HUES48 (cell line): Measurements from ENCODE around the gene PSMC3IP.
A peak's percentile ranks its signal among the peaks of the same experiment; 100 is the strongest.

Source experiments
- H3K27ac ChIP-seq: one replicate; pipeline ENCODE4 v1.7.0; 2013; ENCODE audit warnings: low read depth, low read length, inconsistent platforms
- H3K27me3 ChIP-seq: 2 replicates; pipeline ENCODE4 v1.6.1; 2013; ENCODE audit warnings: mild to moderate bottlenecking, low read length; ENCODE audit not compliant: control insufficient read depth, insufficient read depth
- H3K36me3 ChIP-seq: 2 replicates; pipeline ENCODE4 v1.6.1; 2013; ENCODE audit warnings: low read length; ENCODE audit not compliant: control insufficient read depth, insufficient read depth
- H3K4me1 ChIP-seq: 2 replicates; pipeline ENCODE4 v1.6.1; 2013; ENCODE audit warnings: mild to moderate bottlenecking, low read length; ENCODE audit not compliant: control insufficient read depth, insufficient read depth
- H3K4me3 ChIP-seq: 2 replicates; pipeline ENCODE4 v1.5.1; 2013; ENCODE audit warnings: mild to moderate bottlenecking, low read depth, low read length
- H3K9ac ChIP-seq: 2 replicates; pipeline ENCODE4 v1.6.1; 2013; ENCODE audit warnings: mild to moderate bottlenecking, low read depth, low read length, moderate library complexity
- H3K9me3 ChIP-seq: 2 replicates; pipeline ENCODE4 v1.6.1; 2013; ENCODE audit warnings: low read length; ENCODE audit not compliant: control insufficient read depth, insufficient read depth

The PSMC3IP gene

DNA sequence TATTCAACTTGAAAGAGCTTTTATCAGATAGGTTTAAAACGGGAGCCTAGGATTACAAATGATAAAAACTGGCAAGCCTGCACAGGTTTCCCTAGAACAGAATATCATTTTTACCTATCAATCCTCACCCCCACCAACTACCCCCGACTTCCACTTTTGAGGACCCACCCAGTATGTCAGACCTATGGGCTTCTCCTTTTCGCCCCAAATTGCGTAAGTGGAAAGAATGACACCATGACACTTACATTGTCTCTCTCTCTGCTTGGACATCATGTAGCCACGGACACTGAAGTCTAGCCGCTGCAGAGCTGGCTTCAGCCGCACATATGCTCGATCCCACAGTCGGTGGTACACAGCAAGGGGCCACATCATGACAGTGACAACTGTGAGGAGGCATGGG is 7.4 kb upstream of the PSMC3IP start:
- H3K9me3 ChIP-seq, result no peaks in the 10 kb centered on the region
- no peak overlapping the region for H3K9ac ChIP-seq
- H3K27ac ChIP-seq, result no peak overlapping the region
- no peak overlapping the region for H3K4me3 ChIP-seq
- no peaks in the 10 kb centered on the region for H3K27me3 ChIP-seq
- peaks cover 87% of the 10 kb centered on the region for H3K36me3 ChIP-seq
- H3K4me1 ChIP-seq, result no peaks in the 10 kb centered on the region

DNA sequence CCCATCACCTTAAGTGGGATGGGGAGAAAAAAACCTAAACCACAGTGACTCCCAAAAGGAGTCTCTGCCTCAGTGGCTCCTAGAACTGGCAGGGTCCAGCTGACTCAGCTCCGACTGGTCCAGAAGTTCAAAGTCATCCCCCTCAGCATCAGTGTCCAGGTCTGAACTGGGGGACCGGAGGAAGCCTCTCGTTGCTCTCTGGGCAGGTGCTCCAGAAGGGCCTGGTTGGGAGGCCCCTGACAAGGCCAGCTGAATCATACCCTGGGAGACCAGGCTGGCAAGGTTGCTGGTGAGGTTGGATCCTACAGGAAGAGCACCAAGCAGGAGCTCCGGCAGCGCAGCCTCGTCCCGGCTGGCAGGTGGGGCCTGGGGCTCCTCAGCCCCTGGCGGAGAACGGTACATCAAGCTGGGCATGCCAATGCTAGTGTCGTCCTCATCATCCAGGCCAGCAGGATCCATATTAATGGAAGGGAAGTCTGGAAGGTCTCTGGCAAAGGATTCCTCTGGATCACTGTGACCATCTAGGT is 4.3 kb upstream of the PSMC3IP start:
- Histone ChIP-seq H3K4me1 (peaks cover 3% of the 10 kb centered on the region), H3K36me3 (peaks cover 66% of the 10 kb centered on the region), H3K4me3 (no peak overlapping the region), H3K27me3 (no peaks in the 10 kb centered on the region), H3K9me3 (no peaks in the 10 kb centered on the region), H3K9ac (no peak overlapping the region), H3K27ac (no peak overlapping the region)

DNA sequence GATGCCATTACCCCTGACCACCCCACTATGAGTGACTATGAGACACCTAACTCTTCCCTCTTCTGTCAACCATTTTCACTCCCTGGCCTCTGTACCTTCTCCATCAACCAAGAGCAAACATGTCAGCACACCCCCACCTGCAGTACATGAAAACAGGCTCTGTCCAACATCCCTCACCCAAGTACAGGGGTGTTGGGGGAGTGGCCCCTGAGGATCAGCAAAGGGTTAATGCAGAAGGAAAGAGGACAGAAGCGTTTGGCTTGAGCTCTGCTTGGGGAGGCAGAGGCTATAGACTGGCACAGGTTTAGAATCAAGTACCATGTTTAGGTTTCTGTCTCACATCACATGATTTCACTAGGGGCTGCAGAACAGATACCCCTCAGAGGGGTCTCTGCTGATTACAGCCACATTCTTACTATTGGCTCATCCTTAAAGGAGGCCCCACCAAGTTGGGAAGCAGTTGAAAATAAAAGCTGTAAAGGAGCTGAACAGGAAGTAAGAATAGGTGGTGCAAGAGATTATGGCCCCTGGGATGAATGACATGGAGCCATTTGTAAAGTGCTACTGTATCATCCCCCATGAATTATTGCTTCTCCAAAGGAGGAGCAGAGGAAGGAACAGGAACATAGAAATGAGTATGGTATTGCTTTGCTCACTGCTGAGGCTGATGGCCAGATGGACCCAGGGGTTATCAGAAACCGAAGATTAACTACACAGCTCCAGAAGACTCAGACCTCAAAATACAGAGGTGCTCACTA is 2.4 kb upstream of the PSMC3IP start:
- no peak overlapping the region for H3K27ac ChIP-seq
- H3K4me1 ChIP-seq, result peaks cover 3% of the 10 kb centered on the region
- no peak overlapping the region for H3K4me3 ChIP-seq
- H3K9me3 ChIP-seq, result no peaks in the 10 kb centered on the region
- no peak overlapping the region for H3K9ac ChIP-seq
- no peaks in the 10 kb centered on the region for H3K27me3 ChIP-seq
- peaks cover 59% of the 10 kb centered on the region for H3K36me3 ChIP-seq

DNA sequence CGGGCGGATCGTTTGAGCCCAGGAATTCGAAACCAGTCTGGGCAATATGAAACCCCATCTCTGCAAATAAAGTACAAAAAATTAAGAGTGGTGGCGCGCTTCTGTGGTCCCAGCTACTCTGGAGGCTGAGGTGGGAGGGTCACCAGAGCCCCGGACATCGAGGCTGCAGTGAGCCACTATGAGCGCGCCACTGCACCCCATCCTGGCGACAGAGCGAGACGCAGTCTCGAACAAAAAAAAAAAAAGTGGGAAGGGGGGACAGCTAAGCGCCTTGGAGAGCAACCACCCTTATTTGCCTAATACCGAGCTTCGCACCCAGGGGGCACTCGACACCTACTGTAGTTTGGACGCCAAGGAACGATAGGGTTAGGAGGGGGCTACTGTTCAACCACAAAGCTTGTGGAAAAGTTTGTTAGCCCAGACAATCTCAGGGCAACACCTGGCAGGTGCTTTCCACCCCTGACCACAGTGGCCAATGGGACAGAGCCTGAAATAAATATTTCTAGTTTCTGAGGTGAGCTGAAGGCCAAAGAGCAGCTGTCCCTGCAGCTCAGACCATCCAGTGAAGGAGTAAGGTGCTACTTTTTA is 847 bp upstream of the PSMC3IP start:
- H3K4me3 ChIP-seq, result peak overlapping the region; percentile 76
- peak overlapping the region; percentile 52 for H3K9ac ChIP-seq
- peaks cover 3% of the 10 kb centered on the region for H3K4me1 ChIP-seq
- H3K36me3 ChIP-seq, result peaks cover 59% of the 10 kb centered on the region
- peak overlapping the region; percentile 77 for H3K27ac ChIP-seq
- no peaks in the 10 kb centered on the region for H3K27me3 ChIP-seq
- no peaks in the 10 kb centered on the region for H3K9me3 ChIP-seq

DNA sequence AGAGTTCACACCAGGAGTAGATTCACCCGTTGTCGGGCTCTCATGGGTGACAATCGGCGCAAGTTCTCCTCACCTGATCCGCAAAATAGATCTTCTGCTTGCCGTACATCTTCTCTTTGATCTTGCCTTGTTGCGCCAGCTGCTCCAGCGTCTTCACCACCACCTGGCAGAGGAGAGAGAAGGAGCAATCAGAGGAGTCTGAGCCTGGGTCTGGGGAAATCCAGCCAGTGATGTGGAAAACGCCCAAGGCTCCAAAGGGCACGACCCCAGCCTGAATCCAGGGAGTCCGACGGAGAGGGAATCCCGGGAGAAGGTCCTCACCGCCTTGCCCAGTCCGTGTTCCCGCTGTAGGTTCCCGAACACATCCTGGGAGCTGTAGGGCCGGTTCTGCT is 393 bp downstream of the PSMC3IP start:
- Histone ChIP-seq H3K27ac (peak overlapping the region; percentile 83), H3K27me3 (no peaks in the 10 kb centered on the region), H3K4me1 (peaks cover 3% of the 10 kb centered on the region), H3K9me3 (no peaks in the 10 kb centered on the region), H3K9ac (peak overlapping the region; percentile 78), H3K36me3 (peaks cover 59% of the 10 kb centered on the region), H3K4me3 (peak overlapping the region; percentile 76)

DNA sequence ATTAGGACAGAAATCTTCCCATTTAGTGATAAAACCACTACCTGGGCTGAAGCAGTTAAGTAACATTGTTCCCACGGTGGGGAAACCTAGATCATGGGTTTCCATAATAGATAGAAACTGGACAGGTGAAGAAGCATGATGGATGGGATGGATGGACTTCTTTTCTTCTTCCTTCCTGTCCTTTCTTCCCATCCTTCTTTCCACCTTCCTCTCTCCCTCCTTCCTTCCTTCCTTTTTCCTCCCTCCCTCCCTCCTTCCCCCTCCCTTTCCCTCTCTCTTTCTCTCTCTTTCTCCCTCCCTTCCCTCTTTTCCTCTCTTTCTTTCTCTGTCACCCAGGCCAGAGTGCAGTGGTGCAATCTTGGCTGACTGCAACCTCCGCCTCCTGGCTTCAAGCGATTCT is 3.1 kb downstream of the PSMC3IP start:
- Histone ChIP-seq H3K9me3 (no peaks in the 10 kb centered on the region), H3K27ac (no peak overlapping the region), H3K36me3 (peaks cover 63% of the 10 kb centered on the region), H3K4me3 (no peak overlapping the region), H3K4me1 (peaks cover 3% of the 10 kb centered on the region), H3K27me3 (no peaks in the 10 kb centered on the region), H3K9ac (no peak overlapping the region)

DNA sequence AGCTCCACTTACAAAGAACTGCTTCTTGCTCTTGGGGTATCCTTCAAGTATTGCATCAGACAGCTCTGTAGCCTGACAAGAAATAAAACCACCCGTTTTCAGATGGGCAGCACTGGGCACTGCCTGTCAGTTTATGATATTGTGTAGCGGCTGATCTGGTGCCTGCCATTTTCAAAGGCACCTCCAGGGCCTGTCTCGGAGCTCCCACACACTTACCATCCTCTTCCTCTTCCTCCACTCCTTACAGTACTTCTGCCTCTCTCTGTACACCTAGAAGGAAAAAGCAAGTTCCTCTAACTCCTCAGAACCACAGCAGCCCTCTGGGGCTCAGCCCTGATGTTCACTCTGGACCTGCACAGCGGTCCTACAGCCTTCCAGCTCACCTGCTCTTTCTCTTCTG is 4.4 kb downstream of the PSMC3IP start:
- H3K36me3 ChIP-seq, result peaks cover 76% of the 10 kb centered on the region
- no peaks in the 10 kb centered on the region for H3K4me1 ChIP-seq

DNA sequence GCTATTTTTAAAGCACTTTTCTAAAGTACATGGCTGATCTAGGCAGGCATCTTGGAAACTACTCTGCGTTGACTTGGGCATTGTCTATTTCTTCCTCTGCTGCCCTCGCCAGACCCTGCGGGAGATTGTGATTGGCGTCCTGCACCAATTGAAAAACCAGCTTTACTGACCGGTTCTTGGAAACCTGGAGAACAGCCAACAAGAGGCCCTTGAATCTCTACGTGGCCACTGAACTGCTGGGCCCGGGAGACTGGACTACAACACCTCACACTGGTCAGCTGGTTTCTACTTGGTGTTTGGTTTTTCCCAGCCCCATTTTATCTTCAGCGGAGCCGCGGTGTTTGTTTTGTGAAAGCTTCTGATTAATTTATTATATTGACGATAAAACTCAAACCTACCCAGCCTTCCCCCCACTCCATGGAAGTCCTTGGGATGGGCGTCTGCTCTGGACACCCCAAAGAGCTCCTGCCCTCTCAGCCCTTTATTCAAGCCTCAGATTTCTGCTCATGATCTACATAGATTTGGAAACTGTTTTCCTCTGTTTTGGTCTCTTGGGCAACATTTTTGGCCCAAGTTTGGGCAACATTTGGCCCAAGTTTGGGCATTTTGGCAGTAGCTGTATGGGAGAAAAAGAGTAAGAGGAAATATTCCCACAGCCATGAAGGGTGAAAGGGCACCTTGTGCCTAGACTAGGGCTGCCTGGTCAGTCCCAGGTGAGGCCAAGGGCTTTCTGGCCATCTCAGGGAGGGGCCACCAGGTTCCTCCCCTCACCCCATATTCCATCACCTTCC is 5.9 kb downstream of the PSMC3IP start:
- Histone ChIP-seq H3K4me1 (0 out of 2 replicates have a peak, but pooled peaks cover 3% of the 10 kb centered on the region), H3K9me3 (no peaks in the 10 kb centered on the region), H3K9ac (no peak overlapping the region), H3K27ac (no peak overlapping the region), H3K36me3 (peaks cover 76% of the 10 kb centered on the region), H3K27me3 (no peaks in the 10 kb centered on the region), H3K4me3 (no peak overlapping the region)

More for the DNA sequence above, 4.4 kb downstream of the PSMC3IP start:
- H3K4me3 ChIP-seq, result no peak overlapping the region
- no peak overlapping the region for H3K27ac ChIP-seq
- H3K9me3 ChIP-seq, result no peaks in the 10 kb centered on the region
- H3K27me3 ChIP-seq, result no peaks in the 10 kb centered on the region
- no peak overlapping the region for H3K9ac ChIP-seq

DNA sequence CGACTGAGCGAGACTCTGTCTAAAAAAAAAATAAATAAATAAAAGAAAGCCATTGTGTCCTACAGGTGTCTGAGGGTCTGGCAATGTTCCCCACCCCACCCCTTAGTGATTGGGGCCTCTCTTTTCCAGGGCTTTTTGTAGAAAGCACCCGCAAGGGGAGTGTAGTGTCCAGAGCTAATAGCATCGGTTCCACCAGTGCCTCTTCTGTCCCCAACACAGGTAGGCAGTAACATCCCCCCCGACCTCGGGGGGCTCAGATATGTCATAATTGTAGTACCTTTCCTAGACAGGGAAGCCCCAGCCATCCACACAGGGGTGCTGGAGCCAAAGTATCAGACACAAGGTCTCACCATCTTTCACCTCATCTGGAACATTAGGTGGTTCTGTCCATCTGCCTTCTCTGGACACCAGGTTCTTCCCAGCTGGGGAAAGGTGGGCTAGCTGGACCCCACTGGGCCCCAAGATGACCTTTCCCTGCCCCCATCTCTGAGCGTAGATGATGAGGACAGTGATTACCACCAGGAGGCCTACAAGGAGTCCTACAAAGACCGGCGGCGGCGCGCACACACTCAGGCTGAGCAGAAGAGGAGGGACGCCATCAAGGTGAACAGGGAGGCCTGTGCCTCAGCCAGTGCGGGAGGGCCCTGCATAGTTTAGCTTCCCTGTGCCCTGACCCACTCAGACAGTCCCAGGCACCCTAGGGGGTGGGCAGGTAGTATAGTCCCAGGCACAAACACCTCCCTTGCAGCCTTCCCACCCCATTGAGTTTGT is 9.0 kb downstream of the PSMC3IP start:
- H3K36me3 ChIP-seq, result peaks cover 75% of the 10 kb centered on the region
- no peak overlapping the region for H3K4me3 ChIP-seq
- no peaks in the 10 kb centered on the region for H3K9me3 ChIP-seq
- H3K27me3 ChIP-seq, result no peaks in the 10 kb centered on the region
- H3K4me1 ChIP-seq, result peaks cover 8% of the 10 kb centered on the region; the same call in 1 of the 2 replicates
- H3K9ac ChIP-seq, result no peak overlapping the region
- H3K27ac ChIP-seq, result no peak overlapping the region

DNA sequence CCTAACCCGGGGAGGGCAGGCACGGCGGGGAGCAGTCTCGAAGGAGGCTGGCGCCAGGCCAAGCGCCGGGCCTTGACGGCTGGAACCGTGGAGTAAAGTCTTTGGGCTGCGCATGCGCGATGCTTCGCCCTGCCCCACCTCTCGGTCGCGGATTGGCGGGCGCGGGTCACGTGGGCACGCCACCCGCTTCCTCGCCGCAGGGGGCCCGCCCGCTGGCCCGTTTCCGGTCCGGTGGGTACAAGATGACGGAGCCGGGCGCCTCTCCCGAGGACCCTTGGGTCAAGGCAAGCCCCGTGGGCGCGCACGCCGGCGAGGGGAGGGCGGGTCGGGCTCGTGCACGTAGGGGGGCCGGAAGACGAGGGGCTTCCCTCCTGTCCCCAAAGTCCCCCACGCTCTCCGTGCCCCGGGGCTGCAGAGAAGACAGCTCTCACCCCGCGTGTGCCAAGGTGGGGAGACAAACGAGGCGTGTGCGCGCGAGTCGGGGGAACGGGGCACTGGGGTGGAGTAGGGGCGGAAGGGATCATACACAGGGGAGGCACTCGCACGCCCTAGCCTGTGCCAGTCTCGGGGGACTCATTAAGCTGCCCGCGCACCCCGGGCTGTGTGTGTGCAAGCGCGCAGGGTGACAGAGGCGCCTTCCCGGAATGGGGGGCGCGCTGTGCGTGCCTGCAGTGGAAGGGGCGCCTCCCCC is 10.5 kb downstream of the PSMC3IP start, which contains the start of gene MLX:
MLX (plus strand) TSS at position 218 of the 691 bp plus-strand sequence; CDS start at position 243, 25 bp downstream.
- H3K4me1 ChIP-seq, result peaks cover 8% of the 10 kb centered on the region; the same call in 1 of the 2 replicates
- H3K9me3 ChIP-seq, result no peaks in the 10 kb centered on the region
- peak within 1 kb of the TSS; percentile 88 for H3K4me3 ChIP-seq
- H3K9ac ChIP-seq, result peak within 1 kb of the TSS; percentile 72
- peak within 1 kb of the TSS; percentile 93 for H3K27ac ChIP-seq
- H3K27me3 ChIP-seq, result no peaks in the 10 kb centered on the region
- peaks cover 60% of the 10 kb centered on the region for H3K36me3 ChIP-seq
